IPS-NIHi7 (cell line): Measurements from ENCODE around the gene LGALS14.
"Not testable (repeated sequence)": the region's sequence is repeated elsewhere in the genome, so short reads cannot be mapped to it uniquely, and the experiment has no call there.

Experiments
- DNase-seq: peaks from one replicate; pipeline ENCODE4 v3.0.0; 2012; ENCODE audit warnings: mixed read lengths; ENCODE audit errors: extremely low spot score

Gene LGALS14

DNA sequence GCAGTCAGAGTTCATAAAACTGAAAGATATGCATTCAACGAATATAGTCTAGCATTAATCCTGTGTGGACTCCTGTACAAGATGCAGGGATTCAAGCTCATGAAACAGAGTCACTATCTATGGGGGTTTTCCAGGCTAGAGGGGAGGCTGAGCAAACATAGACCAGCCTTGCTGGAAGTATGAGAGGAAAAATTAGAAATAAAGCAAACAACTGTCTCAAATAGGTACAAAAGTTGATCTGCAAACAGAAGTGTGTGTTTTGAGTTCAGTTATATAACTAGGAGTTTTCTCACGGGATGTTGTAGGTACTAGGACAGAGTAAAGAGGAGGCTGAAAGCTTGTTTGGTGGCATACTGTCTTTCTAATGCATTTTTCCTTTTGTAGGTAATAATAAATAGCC, 8.5 kb upstream of the LGALS14 start:
- no peak for DNase-seq

DNA sequence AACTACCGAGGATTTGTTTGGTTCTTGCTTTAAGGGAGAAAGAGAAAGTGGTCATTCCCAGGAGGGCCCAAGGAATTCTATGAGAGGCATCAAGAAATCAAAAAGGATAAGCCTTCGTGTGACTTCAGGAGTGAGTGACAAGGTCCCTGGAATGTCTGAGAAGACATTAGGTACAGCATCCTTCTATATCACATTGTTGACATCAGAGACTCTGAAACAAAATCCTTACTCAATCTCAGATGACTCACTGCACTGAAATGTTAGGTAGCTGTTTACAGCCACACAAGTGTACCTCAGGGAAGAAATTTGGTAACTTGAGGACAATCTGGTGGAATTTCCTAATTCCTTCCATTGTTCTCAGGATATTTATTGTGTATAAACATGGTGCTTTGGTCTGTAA, 7.9 kb upstream of the LGALS14 start:
- DNase-seq = no peak

DNA sequence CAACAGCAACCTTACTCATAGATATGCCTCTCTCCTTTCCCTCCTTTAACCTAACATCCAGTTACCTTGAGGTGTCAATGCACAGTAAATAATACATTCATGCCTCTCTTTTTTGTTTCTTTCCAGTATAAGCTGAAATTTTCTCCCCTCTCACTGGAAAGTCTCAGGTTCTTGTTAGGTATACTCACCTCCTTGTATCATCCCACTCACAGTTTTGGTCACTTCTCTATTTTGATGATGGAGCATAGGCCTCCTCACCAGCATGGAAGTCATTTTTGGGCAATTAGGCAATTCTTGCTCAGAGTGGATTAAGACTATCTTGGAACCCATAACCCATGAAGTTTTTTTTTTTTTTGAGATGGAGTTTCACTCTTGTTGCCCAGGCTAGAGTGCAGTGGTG, 5.7 kb upstream of the LGALS14 start:
- DNase-seq = no peak

DNA sequence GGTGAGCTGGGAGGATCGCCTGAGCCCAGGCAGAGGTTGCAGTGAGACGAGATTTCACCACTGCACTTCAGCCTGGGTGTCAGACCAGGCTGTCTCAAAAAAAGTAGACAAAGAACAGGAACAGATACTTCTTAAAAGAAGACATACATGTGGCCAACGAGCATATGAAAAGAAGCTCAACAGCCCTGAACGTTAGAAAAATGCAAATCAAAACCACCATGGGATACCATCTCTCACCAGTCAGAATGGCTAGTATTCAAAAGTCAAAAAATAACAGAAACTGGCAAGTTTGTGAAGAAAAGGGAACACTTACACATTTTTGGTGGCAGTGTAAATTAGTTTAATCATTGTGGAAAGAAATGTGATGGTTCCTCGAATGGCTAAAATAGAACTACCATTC, 3.0 kb upstream of the LGALS14 start:
- DNase-seq = no peak

DNA sequence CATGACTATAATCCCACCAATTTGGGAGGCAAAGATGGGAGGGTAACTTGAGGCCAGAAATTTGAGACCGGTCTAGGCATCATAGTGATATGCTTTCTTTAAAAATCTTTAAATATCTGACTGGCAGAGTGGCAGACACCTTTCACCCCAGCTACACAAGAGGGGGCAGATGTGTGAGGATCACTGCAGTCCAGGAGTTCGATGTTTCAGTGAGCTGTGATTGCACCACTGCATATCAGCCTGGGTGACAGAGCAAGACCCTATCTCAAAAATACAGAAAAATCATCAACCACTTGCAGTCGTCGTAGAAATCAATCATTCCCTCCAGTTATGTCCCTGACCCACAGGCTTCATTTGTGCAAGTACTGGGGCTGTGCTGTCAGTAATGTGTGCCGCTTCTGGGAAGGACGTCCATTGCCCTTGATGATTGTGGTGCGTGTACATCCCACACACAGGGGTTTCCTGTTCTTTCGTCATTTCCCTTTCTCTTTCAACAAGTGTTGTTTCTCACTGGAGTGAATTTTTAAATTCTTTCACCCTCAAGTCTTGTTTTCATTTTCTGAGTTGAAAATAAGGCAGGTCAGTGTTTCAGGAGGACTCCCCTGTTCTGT, 1.4 kb downstream of the LGALS14 start:
- no peak for DNase-seq

DNA sequence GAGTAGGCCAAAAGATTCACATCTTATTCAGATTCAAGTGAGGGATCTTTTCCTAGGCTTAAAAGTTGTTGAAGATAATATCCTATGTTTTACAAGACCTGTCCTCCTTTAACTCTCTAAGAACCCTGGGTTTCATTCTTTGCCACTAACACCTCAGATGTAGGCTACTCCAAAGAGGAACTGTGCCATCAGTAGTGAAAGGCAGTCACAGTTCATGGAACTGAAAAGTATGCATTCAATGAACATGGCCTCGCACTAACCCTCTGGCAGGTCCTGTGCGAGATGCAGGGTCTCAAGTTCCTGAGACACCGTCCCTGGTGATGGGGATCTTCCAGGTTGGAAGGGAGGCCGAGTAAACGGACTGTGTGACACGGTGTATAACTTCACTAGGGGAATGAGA, 4.3 kb downstream of the LGALS14 start:
- no peak for DNase-seq

DNA sequence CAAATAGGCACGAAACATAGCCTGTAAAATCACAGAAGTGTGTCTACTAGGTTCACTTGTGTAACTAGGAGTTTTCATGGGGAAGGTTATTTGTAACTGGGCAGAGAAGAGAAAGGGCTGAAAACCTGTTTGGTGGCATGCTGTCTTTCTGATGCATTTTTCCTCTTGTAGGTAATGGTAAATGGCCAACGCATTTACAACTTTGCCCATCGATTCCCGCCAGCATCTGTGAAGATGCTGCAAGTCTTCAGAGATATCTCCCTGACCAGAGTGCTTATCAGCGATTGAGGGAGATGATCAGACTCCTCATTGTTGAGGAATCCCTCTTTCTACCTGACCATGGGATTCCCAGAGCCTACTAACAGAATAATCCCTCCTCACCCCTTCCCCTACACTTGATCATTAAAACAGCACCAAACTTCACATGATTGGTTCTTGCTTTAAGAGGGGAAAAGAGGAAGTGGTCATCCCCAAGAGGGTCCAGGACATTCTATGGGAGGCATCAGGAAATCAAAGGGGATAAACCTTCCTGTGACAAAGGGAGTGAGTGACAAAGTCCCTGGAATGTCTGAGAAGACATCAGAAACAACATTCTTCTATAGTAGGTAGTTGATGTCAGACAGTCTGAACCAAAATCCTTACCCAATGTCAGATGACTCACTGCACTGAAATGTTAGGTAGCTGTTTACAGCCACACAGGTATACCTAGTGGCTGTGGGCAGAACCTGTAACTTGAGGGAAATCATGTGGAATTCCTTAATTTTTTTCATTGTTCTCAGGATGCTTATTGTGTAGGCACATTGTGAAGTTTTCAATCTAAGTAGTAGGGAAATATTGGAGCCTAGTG, 5.0 kb downstream of the LGALS14 start:
- DNase-seq = no peak

DNA sequence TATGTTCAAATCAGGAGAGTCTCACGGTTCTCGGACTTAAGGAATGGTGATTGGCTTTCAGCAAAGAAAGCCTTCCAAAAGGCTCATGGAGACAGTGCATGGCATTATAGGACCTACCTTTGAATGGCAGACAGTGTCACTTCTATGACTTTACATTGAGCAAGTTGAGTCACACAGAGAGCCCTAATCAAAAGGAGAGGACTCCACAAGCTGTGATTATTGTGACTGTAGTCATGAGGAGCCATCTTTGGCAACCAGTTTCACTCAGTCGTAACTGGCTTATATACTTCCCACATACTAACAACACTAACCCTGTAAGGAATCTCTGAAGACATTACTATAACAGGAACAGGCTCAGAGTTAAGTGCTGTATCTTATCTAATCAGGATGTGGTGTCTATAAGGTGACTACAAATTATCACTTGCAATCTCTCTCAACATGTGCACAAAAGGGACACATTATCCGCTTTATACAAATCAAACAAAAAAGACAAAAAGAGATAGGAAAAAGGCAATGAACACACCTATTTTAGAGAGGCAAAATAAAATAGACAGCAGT, 6.1 kb downstream of the LGALS14 start:
- DNase-seq = no peak

DNA sequence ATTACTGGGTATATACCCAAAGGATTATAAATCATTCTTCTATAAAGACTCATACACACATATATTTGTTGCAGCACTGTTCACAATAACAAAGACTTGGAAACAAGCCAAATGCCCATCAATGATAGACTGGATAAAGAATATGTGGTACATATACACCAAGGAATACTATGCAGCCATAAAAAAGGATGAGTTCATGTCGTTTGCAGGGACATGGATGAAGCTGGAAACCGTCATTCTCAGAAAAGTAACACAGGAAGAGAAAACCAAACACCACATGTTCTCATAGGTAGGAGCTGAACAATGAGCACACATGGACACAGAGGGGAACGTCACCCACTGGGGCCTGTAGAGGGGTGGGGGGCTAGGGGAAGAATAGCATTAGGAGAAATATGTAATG, 15.9 kb downstream of the LGALS14 start:
- DNase-seq = not testable (repeated sequence)

DNA sequence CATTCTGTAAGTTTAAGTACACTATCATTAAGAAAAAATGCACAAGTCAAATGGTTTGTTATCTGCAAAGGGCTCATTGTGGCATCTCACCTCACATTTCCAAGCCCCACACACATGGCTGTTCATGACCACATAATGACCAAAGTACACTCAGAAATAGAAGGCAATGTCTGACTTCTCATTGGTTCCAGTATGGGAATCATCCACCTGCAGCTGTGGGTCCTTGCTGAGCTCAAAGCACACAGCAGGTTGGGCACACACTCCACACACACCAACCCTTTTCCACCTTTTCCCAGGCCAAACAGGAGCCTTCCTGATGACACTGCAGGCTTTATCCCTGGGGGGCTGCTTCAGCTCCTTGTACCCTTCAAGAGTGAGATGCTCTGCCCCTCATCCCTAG, 21.7 kb downstream of the LGALS14 start:
- DNase-seq = no peak

DNA sequence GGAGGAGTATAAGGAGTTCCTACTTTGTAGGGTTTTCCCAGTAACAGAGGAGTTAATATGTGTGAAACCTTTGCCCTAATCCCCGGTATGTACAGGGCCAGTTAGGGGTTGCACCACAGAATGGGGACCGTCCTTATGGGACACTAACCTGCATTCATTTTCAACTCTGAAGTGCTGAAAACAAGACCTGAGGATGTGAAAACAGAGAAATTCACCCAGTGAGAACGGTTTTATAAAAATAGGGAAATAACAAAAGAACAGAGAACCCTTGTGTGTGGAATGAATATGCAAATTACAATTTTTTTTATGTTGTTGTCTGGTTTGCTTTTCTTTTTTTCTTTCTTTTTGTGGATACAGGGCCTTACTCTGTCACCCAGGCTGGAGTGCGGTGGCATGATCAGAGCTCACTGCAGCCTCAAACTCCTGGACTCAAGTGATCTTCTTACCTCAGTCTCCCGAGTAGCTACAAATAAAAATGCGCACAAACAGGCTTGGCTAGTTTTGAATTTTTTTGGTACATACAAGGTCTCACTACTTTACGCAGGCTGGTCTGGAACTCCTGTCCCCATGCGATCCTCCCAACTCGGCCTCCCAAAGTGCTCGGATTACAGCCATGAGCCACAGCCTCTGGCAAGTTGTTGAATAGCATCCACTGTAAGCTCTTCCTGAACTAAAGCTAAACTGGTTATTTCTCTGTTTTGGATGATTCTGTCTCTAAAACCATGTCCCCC, 23.0 kb downstream of the LGALS14 start:
- DNase-seq = no peak

DNA sequence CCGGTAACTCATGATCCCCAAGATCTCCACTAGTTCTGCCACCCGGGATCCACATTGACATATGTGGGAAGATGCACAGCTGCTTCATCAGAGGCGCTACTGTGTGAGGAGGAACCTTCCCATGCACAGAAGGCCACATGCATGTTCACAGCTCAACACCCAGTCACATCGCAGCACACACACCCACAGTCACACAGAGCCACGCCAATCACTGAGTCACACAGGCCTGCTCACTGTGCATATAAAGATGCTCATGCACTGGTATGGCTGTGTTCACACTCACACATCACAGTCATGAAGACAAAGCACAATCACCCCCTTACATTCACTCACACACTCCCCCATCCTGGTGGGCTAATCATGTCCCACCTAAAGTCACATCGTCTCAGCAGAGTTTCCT, 23.8 kb downstream of the LGALS14 start:
- no peak for DNase-seq

DNA sequence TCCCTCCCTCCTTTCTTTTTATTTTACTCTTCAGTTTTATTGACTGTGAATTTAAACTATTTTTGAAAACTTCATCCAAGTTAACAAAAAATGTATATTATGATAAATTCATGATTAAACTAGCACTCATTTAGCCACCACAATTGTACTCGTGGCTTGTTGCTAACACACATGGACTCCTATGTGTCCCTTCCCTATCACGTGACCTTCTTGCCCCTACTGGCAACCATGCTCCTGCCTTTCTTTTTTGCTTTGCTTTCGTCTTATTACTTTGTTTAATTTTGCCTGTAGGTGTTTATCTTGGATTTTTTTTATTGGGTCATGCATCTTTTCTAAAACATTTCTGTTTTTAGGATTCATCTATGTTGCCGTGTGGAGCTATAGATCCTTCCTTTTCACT, 25.3 kb downstream of the LGALS14 start:
- DNase-seq = no peak

DNA sequence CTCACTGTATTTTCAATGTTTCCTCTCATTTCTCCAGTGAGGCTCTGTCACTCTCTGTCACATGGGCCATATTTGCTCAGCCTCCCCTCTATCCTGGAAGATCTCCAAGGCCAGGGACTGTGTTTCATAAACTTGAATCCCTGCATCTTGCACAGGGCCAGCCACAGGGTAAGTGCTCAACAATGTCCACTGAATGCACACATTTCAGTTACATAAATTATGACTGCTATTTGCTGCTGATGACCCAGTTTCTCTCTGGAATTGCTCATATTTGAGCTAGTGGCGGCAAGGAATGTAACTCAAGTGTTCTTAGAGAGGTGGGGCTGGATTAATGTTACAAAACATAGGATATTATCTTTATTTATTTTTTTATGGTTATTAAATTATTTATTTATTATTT, 27.4 kb downstream of the LGALS14 start:
- DNase-seq = no peak

DNA sequence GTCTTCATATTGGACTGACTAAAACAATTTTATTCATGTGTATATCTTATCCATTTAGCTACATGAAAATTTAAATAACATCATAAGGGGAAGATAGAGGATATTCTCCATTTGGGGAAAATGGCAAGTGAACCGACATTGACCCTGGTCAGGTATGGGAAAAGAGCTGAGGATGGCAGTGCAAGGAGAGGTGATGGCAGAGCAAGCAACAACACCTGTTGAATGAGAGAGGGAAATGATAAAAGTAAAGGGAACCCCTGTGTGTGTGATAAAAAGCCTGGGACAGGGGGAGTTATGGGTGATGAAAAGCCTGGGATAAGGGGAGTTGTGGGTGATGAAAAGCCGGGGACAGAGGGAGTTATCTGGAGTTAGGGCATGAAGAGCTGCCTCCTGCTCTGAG, 29.6 kb downstream of the LGALS14 start:
- DNase-seq = no peak

DNA sequence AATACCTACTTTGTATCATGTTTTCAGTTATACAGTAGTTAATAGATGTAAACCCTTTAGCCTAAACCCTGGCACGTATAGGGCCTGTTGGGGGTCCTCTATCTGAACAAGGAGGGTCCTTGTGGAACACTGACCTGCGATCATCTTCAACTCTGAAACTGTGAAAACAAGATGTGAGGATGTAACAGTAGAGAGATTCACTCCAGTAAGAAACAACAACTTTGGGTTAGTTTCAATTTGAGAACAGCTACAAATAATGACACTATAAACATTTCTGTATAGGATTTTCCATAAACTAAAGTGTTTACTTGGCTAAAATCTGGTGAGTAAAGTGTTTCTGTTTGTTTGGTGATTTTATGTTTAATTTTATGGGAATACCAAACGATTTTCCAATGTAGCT, 31.4 kb downstream of the LGALS14 start:
- no peak for DNase-seq

DNA sequence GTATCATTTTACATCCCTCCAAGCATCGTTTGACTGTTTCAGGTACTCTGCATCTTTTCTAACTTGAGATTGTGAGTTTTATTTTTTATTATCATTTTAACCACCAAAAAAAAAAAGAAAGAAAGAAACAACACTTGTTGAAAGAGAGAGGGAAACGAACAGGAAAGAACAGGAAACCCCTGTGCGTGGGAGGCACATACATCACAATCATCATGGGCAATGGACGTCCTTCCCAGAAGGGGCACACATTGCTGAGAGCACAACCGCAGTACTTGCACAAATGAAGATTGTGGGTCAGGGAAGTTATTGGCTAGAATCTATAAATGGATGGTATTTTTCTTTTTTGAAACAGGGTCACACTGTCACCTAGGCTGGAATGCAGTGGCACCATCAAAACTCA, 31.8 kb downstream of the LGALS14 start:
- no peak for DNase-seq

DNA sequence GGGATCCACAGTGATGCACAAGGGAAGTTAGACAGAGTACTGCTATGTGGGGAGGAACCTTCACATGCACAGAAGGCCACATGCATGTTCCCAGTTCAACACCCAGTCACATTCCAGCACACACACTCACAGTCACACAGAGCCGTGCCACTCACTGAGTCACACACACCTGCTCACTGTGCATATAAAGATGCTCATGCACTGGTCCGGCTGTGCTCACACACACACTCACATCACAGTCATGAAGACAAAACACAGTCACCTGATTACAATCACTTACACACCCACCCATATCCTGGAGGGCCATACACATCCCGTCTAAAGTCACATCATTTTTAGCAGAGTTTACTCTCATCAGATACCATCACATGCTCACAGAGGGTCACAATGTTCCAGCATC, 33.1 kb downstream of the LGALS14 start:
- DNase-seq = no peak

DNA sequence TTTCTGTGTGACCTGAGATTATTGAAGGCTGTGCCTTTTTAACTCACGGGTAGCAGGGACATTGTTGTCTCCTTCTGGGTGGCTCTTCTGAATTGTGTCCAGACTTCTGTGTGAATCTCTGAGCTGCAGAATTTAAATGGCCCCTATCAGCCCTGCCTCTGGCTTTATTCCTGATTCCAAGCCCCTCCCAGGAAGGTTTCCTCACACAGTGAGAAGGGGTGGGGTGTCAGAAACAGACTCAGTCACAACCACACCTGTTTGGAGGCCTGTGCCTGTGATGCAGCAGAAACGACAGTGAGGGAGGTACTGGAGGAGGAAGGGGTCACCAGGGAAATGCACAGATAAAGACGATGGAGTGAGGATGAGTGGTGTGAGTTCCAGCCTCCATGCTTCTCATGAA, 33.6 kb downstream of the LGALS14 start, which contains the start of gene CLC:
CLC (minus strand) TSS at position 139 of the 400 bp plus-strand sequence; CDS start at position 62, 77 bp downstream.
- no peak for DNase-seq

DNA sequence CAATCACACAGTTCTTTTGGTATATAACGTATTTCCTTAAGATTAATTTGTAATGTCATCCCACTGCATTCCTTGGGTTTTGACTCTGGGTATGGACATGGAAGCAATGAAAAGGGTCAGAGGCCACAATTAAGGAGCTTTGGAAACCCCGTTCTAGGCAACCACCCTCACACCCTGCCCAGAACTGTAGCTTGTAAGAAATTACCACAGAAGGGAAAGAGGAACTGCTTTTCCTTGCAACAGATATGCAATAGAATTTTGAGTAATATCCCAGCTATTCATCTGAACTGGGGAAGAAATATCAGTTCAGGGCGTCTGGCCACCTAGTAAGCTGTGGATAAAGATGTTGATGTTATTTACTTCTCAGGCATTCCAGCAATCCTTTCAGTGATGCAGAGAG, 34.5 kb downstream of the LGALS14 start:
- no peak for DNase-seq

DNA sequence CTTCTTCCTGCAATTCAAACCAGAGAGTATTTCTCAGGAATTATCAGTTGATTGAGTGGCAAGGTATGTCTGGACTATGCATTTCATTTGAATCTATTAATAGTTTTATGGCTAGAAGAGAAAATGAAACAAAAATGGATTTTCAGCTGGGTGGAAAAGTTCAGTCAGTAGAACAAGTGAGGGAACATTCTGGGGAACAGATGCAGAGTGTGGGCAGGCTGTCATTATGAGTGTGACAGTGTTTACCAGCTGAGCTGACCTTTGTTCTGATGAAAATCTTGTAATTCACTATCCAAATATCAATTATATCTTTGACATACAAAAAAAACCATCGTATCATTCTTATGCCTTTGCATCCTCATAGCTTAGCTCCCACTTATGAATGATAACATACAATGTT, 36.1 kb downstream of the LGALS14 start:
- no peak for DNase-seq

DNA sequence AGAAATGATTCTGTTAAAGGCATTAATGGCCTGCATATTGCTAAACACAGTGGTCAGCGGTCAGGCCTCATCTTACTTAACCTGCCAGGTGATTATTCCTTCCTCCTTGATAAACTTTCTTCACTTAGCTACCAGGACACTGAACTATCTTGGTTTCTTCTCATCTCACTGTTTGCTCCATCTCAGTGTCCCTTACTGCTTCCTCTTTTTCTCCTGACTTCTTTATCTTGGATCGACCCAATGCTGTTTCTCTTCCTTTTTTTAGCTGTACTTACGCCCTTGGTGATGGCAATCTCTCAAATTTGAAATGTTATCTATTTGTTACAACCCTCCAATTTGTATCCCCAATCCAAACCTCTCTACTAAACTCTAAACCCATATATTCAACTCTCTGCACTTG, 41.4 kb downstream of the LGALS14 start:
- no peak for DNase-seq
